Stimulated activated CD4-positive, alpha-beta T cell treated with anti-CD3 and anti-CD28 coated beads, Interleukin-1b, Interleukin-23, amount 100 ng/mL, for 48 hours (primary cell): Measurements from ENCODE around the gene SLC1A1.
A peak's percentile ranks its signal among the peaks of the same experiment; 100 is the strongest.
"Not testable (repeated sequence)": the region's sequence is repeated elsewhere in the genome, so short reads cannot be mapped to it uniquely, and the experiment has no call there.

ENCODE experiments used
- DNase-seq: peaks from one replicate; pipeline ENCODE4 v3.0.0-alpha.2; 2020

The SLC1A1 gene

GRCh38 chr9:4507306-4508130 lies 17.2 kb downstream of the SLC1A1 start:
- DNase-seq = no peak

- no peak for DNase-seq
Measured at GRCh38 chr9:4508246-4508906, 18.1 kb downstream of the SLC1A1 start.

GRCh38 chr9:4508907-4509589 lies 18.8 kb downstream of the SLC1A1 start:
- no peak for DNase-seq

GRCh38 chr9:4509590-4509984 lies 19.3 kb downstream of the SLC1A1 start:
- DNase-seq = no peak

- DNase-seq = no peak
Measured at GRCh38 chr9:4510546-4511322, 20.5 kb downstream of the SLC1A1 start.

GRCh38 chr9:4514252-4515128 lies 24.2 kb downstream of the SLC1A1 start:
- DNase-seq = no peak

- no peak for DNase-seq
Measured at GRCh38 chr9:4515958-4516375, 25.7 kb downstream of the SLC1A1 start.

- DNase-seq = no peak
Measured at GRCh38 chr9:4517274-4517673, 27.0 kb downstream of the SLC1A1 start.

GRCh38 chr9:4519604-4520003 lies 29.3 kb downstream of the SLC1A1 start:
- DNase-seq = peak; percentile 46

GRCh38 chr9:4520055-4520454 lies 29.8 kb downstream of the SLC1A1 start:
- no peak for DNase-seq

- no peak for DNase-seq
Measured at GRCh38 chr9:4530375-4530774, 40.1 kb downstream of the SLC1A1 start.

- not testable (repeated sequence) for DNase-seq
Measured at GRCh38 chr9:4530831-4531230, 40.6 kb downstream of the SLC1A1 start.

GRCh38 chr9:4531355-4531754 lies 41.1 kb downstream of the SLC1A1 start:
- DNase-seq = not testable (repeated sequence)

- DNase-seq = not testable (repeated sequence)
Measured at GRCh38 chr9:4533881-4534280, 43.6 kb downstream of the SLC1A1 start.

GRCh38 chr9:4536196-4536595 lies 45.9 kb downstream of the SLC1A1 start:
- not testable (repeated sequence) for DNase-seq

GRCh38 chr9:4537581-4537980 lies 47.3 kb downstream of the SLC1A1 start:
- no peak for DNase-seq

GRCh38 chr9:4538107-4538506 lies 47.8 kb downstream of the SLC1A1 start:
- DNase-seq = no peak

- no peak for DNase-seq
Measured at GRCh38 chr9:4538621-4539020, 48.4 kb downstream of the SLC1A1 start.

- DNase-seq = no peak
Measured at GRCh38 chr9:4540425-4540824, 50.2 kb downstream of the SLC1A1 start.

- DNase-seq = no peak
Measured at GRCh38 chr9:4541281-4541680, 51.0 kb downstream of the SLC1A1 start.

- no peak for DNase-seq
Measured at GRCh38 chr9:4541856-4542255, 51.6 kb downstream of the SLC1A1 start.

GRCh38 chr9:4544714-4545113 lies 54.4 kb downstream of the SLC1A1 start:
- DNase-seq = not testable (repeated sequence)
